HG03378 (cell line): ENCODE results near the gene GALNTL6.
A peak's percentile ranks its signal among the peaks of the same experiment; 100 is the strongest.

Experiments used
- ATAC-seq: cut with Tn5 transposase; IDR thresholded peaks from one replicate; pipeline ENCODE4 v1.9.1; 2021; ENCODE audit warnings: mild to moderate bottlenecking, moderate library complexity; ENCODE audit not compliant: unreplicated experiment

GALNTL6 gene

GRCh38 chr4:172173206-172173605 is 360.0 kb downstream of the GALNTL6 start:
- no peak for ATAC-seq

GRCh38 chr4:172177382-172177781 is 364.2 kb downstream of the GALNTL6 start:
- no peak for ATAC-seq

GRCh38 chr4:172188248-172188988 is 375.2 kb downstream of the GALNTL6 start:
- no peak for ATAC-seq

GRCh38 chr4:172202480-172203076 is 389.4 kb downstream of the GALNTL6 start:
- peak; percentile 61 for ATAC-seq

- no peak for ATAC-seq
Measured at GRCh38 chr4:172207258-172207657, 394.1 kb downstream of the GALNTL6 start.

GRCh38 chr4:172207886-172208285 is 394.7 kb downstream of the GALNTL6 start:
- no peak for ATAC-seq

- no peak for ATAC-seq
Measured at GRCh38 chr4:172220679-172221078, 407.5 kb downstream of the GALNTL6 start.

GRCh38 chr4:172225457-172225856 is 412.3 kb downstream of the GALNTL6 start:
- no peak for ATAC-seq

GRCh38 chr4:172232966-172233365 is 419.8 kb downstream of the GALNTL6 start:
- ATAC-seq, result no peak

- ATAC-seq, result no peak
Measured at GRCh38 chr4:172243551-172243950, 430.3 kb downstream of the GALNTL6 start.

- no peak for ATAC-seq
Measured at GRCh38 chr4:172245516-172245915, 432.3 kb downstream of the GALNTL6 start.

GRCh38 chr4:172253409-172253808 is 440.2 kb downstream of the GALNTL6 start:
- ATAC-seq, result no peak

- no peak for ATAC-seq
Measured at GRCh38 chr4:172256820-172257219, 443.6 kb downstream of the GALNTL6 start.

GRCh38 chr4:172270397-172270796 is 457.2 kb downstream of the GALNTL6 start:
- ATAC-seq, result no peak

- ATAC-seq, result no peak
Measured at GRCh38 chr4:172287117-172287516, 473.9 kb downstream of the GALNTL6 start.

- ATAC-seq, result no peak
Measured at GRCh38 chr4:172305698-172306097, 492.5 kb downstream of the GALNTL6 start.

- ATAC-seq, result peak; percentile 80
Measured at GRCh38 chr4:172308078-172308477, 494.9 kb downstream of the GALNTL6 start.

GRCh38 chr4:172311682-172312081 is 498.5 kb downstream of the GALNTL6 start:
- ATAC-seq, result no peak

GRCh38 chr4:172323288-172323687 is 510.1 kb downstream of the GALNTL6 start:
- no peak for ATAC-seq

- ATAC-seq, result no peak
Measured at GRCh38 chr4:172344308-172344938, 531.2 kb downstream of the GALNTL6 start.

- no peak for ATAC-seq
Measured at GRCh38 chr4:172348426-172348825, 535.2 kb downstream of the GALNTL6 start.

- ATAC-seq, result no peak
Measured at GRCh38 chr4:172352356-172352755, 539.2 kb downstream of the GALNTL6 start.
